ENCODE data around the gene SGSM2.

DNA sequence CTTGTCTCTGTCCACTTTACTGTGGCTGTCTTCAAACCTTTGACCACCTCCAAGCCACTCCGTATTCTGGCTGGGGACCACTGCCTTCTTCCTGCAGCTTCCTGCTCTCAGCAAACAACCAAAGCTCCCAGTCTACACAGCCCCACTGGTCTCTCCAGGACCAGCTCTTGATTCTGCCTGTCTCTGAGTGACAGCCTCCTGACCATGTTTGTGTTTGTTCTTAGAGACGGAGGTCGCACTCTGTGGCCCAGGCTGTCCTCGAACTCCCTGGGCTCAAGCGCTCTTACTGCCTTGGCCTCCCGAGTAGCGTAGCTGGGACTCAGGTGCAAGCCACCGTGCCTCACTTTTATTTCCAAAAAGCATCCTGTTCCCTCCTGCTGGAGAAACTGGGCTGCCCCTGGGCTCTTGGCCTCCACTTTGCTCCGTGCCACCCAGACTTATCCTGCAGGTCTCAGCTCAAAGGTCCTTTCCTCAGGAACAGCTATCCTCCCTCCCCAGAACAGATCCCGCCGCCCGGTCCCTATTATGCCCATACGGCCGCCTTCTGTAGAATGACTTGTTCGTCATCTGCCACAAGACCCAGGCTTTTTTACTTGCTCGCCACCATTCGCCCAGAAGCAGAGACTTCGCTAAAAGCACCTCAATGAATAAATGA is 54.4 kb downstream of the SGSM2 start:
- TF ChIP-seq POLR2AphosphoS5 (IDR thresholded peaks at IDR 0.05; ENCODE audit: low read depth, low read length) (no peak), TAF1 (IDR thresholded peaks at IDR 0.05; ENCODE audit: borderline replicate concordance, insufficient read depth, low read length) (no peak)
- TF ChIP-seq, protein P1, sequence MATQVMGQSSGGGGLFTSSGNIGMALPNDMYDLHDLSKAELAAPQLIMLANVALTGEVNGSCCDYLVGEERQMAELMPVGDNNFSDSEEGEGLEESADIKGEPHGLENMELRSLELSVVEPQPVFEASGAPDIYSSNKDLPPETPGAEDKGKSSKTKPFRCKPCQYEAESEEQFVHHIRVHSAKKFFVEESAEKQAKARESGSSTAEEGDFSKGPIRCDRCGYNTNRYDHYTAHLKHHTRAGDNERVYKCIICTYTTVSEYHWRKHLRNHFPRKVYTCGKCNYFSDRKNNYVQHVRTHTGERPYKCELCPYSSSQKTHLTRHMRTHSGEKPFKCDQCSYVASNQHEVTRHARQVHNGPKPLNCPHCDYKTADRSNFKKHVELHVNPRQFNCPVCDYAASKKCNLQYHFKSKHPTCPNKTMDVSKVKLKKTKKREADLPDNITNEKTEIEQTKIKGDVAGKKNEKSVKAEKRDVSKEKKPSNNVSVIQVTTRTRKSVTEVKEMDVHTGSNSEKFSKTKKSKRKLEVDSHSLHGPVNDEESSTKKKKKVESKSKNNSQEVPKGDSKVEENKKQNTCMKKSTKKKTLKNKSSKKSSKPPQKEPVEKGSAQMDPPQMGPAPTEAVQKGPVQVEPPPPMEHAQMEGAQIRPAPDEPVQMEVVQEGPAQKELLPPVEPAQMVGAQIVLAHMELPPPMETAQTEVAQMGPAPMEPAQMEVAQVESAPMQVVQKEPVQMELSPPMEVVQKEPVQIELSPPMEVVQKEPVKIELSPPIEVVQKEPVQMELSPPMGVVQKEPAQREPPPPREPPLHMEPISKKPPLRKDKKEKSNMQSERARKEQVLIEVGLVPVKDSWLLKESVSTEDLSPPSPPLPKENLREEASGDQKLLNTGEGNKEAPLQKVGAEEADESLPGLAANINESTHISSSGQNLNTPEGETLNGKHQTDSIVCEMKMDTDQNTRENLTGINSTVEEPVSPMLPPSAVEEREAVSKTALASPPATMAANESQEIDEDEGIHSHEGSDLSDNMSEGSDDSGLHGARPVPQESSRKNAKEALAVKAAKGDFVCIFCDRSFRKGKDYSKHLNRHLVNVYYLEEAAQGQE (IDR thresholded peaks at IDR 0.05; ENCODE audit: insufficient read depth in 1 of 2, low read depth in 2 of 2, low read length in 2 of 2) = no peak
